ENCODE measurements around the gene ANKZF1. TPM values are rescaled to one million over a fixed set of nuclear protein-coding genes. Genes with fewer than 3 reads are reported as not detected.

Gene ANKZF1
- polyA plus RNA-seq, 1 experiment: 22.0 TPM

DNA sequence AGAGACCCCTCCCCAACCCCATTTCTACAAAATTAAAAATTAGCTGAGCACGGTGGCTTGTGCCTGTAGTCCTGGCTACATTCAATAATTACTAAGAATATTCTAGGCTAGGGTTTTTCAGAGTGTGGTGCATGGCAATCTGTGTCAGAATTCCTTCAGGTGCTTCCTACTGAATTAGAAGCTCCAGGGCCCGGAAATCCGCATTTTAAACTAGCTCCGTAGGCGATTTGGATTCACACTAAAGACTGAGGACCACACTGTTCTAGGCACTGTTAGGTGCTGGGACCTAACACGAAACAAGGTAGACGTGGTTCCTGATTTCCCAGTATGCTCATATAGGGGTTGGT, 23.7 kb upstream of the ANKZF1 start:
- TF ChIP-seq, protein P1, sequence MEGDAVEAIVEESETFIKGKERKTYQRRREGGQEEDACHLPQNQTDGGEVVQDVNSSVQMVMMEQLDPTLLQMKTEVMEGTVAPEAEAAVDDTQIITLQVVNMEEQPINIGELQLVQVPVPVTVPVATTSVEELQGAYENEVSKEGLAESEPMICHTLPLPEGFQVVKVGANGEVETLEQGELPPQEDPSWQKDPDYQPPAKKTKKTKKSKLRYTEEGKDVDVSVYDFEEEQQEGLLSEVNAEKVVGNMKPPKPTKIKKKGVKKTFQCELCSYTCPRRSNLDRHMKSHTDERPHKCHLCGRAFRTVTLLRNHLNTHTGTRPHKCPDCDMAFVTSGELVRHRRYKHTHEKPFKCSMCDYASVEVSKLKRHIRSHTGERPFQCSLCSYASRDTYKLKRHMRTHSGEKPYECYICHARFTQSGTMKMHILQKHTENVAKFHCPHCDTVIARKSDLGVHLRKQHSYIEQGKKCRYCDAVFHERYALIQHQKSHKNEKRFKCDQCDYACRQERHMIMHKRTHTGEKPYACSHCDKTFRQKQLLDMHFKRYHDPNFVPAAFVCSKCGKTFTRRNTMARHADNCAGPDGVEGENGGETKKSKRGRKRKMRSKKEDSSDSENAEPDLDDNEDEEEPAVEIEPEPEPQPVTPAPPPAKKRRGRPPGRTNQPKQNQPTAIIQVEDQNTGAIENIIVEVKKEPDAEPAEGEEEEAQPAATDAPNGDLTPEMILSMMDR (IDR thresholded peaks at IDR 0.05; ENCODE audit: low read depth, low read length): no peak
- peak overlapping the region; percentile 52 for H3K27ac ChIP-seq (ENCODE audit: low read depth, low read length)
- H3K27me3 ChIP-seq (ENCODE audit: control insufficient read depth, insufficient read depth, low read length): no peaks in the 10 kb centered on the region
- H3K9me3 ChIP-seq (ENCODE audit: control insufficient read depth, insufficient read depth, low read length): peaks cover 3% of the 10 kb centered on the region
- POLR2A ChIA-PET: interaction anchor here (1.0 to 3.6 kb wide), 7 partner anchors 12 to 43 kb away, joined by 3 to 37 read pairs (median 4); partner anchors contain the start of genes ABCB6, CNPPD1, GLB1L and STK16
- CTCF ChIA-PET: interaction anchor here (0.6 to 1.9 kb wide), 7 partner anchors 30 to 307 kb away, joined by 3 to 5 read pairs (median 3); partner anchors contain the start of gene CNPPD1
- DNase-seq (ENCODE audit: low read depth, low spot score): no peak
- peak overlapping the region; percentile 80 for H3K4me3 ChIP-seq (ENCODE audit: low read depth, low read length)

DNA sequence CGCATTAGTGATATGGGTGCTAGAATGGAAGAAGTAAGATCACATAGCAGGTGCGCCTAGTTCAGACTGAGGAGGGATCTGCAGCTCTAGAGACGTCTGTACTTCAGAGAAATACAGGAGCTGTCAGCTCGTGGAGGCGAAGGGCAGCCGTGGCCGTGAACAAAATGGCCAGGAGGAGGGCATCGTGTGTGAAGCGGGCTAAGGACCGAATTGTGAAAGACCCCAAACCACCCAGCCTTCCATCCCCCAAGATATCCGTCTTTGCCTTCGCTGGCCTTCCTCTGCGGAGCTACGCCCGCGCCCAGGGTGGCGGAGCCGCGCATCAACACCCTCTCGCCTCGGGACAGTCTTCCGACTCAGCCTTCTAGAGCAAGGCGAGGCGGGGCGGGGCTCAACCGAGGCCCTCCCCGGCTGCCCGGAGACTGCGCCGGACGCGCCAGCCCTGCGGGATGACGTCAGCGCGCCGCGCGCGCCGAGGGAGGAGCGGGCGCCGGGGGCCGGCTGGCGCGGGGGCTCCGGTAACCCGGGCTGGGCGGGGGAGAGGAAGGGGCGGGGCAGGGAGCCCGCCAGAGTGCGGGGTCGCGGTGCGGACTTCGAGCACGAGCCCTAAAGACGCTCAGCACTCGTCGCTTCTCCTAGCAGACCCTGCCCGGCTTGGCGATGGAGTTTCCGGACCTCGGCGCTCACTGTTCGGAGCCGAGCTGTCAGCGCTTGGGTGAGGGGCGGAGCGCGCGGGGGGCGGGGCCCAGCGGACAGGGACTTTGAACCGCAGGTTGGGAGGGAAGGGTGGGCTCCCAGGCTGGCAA, 23.1 kb upstream of the ANKZF1 start, which contains the start of gene ZFAND2B:
Gene ZFAND2B (plus strand): TSS at position 455 of the 806 bp plus-strand sequence. CDS start 206 bp downstream, at position 661.
- peak within 1 kb of the TSS; percentile 83 for H3K4me3 ChIP-seq (ENCODE audit: low read depth, low read length)
- ChIA-PET POLR2A (interaction anchor here (0.6 to 3.6 kb wide), 10 partner anchors 9 to 182 kb away, joined by 3 to 37 read pairs (median 4); partner anchors contain the start of genes ABCB6, CNPPD1, GLB1L and STK16), CTCF (interaction anchor here (0.6 to 2.6 kb wide), 8 partner anchors 30 to 308 kb away, joined by 3 to 9 read pairs (median 3); partner anchors contain the start of gene CNPPD1)
- H3K9me3 ChIP-seq (ENCODE audit: control insufficient read depth, insufficient read depth, low read length): peaks cover under 1% of the 10 kb centered on the region
- peak within 1 kb of the TSS; percentile 78 for H3K27ac ChIP-seq (ENCODE audit: low read depth, low read length)
- no peaks in the 10 kb centered on the region for H3K27me3 ChIP-seq (ENCODE audit: control insufficient read depth, insufficient read depth, low read length)
- TF ChIP-seq, protein P1 (IDR thresholded peaks at IDR 0.05; ENCODE audit: low read depth, low read length): no peak; the same call in 1 of the 2 replicates
- DNase-seq (ENCODE audit: low read depth, low spot score): peak; percentile 69

DNA sequence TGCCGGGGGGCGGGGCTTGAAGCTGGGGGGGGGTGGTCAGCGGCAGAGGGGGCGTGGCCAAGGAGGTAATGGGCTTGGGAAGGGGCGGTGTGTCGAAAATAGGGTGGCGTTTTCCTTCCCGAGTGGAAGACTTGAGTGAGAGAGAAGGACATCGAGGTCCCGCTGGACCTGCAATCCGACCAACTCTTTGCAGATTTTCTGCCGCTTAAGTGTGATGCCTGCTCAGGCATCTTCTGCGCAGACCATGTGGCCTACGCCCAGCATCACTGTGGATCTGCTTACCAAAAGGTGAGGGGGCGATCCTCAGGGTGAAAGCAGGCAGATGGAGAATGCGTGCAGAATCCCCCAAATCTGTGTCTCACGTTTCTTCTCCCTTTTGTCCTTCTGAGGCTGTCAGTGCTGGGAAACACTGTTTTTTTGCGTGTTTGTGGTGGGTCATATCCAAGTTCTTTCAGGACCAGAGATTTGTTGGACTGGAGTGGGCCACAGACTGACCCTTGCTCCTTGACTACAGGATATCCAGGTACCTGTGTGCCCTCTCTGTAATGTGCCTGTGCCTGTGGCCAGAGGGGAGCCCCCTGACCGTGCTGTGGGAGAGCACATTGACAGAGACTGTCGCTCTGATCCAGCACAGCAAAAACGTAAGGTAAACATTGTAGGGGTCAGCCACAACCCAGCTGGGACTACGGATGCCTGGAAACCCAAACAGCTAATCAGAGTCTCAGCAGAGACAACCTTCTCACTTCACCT, 22.3 kb upstream of the ANKZF1 start:
- CTCF ChIA-PET: interaction anchor here (1.8 to 2.6 kb wide), 3 partner anchors 48 to 88 kb away, joined by 5 to 9 read pairs (median 6); partner anchors contain the start of gene NHEJ1
- Histone ChIP-seq H3K27me3 (ENCODE audit: control insufficient read depth, insufficient read depth, low read length) (no peaks in the 10 kb centered on the region), H3K9me3 (ENCODE audit: control insufficient read depth, insufficient read depth, low read length) (no peaks in the 10 kb centered on the region; the same call in none of the 2 replicates), H3K4me3 (ENCODE audit: low read depth, low read length) (peak overlapping the region; percentile 83), H3K27ac (ENCODE audit: low read depth, low read length) (peak overlapping the region; percentile 78)
- POLR2A ChIA-PET: interaction anchor here (0.5 to 3.6 kb wide), 11 partner anchors 8 to 181 kb away, joined by 3 to 37 read pairs (median 3); partner anchors contain the start of genes ABCB6, ANKZF1, ATG9A and CNPPD1
- DNase-seq (ENCODE audit: low read depth, low spot score): no peak
- TF ChIP-seq, protein P1 (IDR thresholded peaks at IDR 0.05; ENCODE audit: low read depth, low read length): no peak

DNA sequence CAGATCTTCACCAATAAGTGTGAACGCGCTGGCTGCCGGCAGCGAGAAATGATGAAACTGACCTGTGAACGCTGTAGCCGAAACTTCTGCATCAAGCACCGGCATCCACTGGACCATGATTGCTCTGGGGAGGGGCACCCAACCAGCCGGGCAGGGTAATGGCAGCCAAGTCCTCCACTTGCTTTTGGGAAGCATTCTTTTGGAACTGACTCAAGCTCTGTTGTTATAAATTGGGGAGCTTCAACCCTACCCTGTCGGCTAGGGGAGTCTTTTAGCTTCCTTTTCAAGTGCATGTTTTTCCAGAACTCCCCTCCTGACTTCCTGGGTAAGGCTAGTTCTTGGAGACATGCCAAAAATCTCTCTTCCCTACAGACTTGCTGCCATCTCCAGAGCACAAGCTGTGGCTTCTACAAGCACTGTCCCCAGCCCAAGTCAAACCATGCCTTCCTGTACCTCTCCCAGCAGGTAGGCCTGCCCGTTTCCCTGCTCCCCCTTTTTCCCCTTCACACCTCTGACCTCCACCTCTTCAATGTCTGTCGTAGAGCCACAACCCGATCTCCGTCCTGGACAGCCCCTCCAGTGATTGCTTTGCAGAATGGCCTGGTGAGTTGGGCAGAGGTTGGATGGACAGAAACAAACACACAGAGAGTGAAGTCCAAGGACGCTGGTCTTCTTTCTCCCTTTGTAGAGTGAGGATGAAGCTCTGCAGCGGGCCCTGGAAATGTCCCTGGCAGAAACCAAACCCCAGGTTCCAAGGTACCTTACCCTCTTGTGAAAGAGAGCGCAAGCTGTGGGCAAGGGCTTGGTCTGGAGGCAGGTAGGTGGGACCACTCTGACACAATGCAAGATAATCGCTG, 21.5 kb upstream of the ANKZF1 start:
- DNase-seq (ENCODE audit: low read depth, low spot score): no peak
- TF ChIP-seq, protein P1 (IDR thresholded peaks at IDR 0.05; ENCODE audit: low read depth, low read length): no peak
- Histone ChIP-seq H3K9me3 (ENCODE audit: control insufficient read depth, insufficient read depth, low read length) (no peaks in the 10 kb centered on the region; the same call in none of the 2 replicates), H3K27ac (ENCODE audit: low read depth, low read length) (peak overlapping the region; percentile 39), H3K27me3 (ENCODE audit: control insufficient read depth, insufficient read depth, low read length) (no peaks in the 10 kb centered on the region), H3K4me3 (ENCODE audit: low read depth, low read length) (peak overlapping the region; percentile 83)
- CTCF ChIA-PET: interaction anchor here (0.8 to 2.6 kb wide), 3 partner anchors 37 to 87 kb away, joined by 4 to 9 read pairs (median 6); partner anchors contain the start of gene NHEJ1
- POLR2A ChIA-PET: interaction anchor here (0.5 to 3.6 kb wide), 6 partner anchors 10 to 181 kb away, joined by 3 to 37 read pairs (median 3); partner anchors contain the start of genes ABCB6, ANKZF1 and ATG9A
